Measurements from ENCODE around the gene SLA2.

DNA sequence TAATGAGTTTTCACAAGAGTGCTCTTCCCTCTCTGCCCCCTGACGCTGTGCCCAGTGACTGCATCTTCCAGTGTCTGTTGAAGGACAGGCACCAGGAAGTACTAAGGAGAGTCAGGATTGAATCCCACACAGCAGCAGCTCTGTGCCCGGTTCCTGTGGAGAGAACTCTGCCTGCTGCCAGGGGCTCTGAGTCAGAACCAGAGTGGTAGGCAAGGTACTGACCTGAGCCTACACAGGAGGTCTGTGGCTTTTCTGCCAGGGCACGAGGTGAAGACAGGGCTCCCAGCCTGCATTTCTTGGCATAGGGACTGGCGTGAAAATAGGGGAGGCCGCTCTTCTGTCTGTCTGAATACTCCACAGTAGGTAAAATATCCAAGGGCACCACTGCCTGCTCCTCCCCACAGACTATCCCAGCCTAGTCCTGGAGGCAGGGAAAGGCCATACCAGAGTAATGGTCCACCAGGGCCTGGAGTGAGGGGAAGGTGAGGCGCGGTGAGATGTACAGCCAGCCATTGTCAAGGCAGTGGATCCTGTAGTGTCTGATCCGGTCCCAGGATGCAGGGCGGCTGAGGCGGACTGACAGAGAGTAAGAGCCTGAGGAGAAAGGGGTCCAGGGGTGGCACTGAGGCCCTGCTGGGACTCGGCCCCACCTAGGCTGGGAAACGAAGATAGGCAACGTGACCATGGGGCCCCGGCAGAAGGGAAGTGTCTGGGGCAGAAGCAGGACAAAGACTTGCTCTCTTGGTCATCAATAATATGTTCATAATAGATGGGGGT is 31.0 kb downstream of the SLA2 start:
- TF ChIP-seq, protein P1, sequence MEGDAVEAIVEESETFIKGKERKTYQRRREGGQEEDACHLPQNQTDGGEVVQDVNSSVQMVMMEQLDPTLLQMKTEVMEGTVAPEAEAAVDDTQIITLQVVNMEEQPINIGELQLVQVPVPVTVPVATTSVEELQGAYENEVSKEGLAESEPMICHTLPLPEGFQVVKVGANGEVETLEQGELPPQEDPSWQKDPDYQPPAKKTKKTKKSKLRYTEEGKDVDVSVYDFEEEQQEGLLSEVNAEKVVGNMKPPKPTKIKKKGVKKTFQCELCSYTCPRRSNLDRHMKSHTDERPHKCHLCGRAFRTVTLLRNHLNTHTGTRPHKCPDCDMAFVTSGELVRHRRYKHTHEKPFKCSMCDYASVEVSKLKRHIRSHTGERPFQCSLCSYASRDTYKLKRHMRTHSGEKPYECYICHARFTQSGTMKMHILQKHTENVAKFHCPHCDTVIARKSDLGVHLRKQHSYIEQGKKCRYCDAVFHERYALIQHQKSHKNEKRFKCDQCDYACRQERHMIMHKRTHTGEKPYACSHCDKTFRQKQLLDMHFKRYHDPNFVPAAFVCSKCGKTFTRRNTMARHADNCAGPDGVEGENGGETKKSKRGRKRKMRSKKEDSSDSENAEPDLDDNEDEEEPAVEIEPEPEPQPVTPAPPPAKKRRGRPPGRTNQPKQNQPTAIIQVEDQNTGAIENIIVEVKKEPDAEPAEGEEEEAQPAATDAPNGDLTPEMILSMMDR (conservative IDR thresholded peaks at IDR 0.05 in 1 of 2, IDR thresholded peaks at IDR 0.05 in 1 of 2; ENCODE audit: low read depth in 1 of 2, low read length in 2 of 2): no peak
- no peak for TF ChIP-seq EZH2 (IDR thresholded peaks at IDR 0.05; ENCODE audit: low read length, missing control alignments)

Data from fibroblast of lung (primary cell).